HTR-8/SVneo (cell line): ENCODE measurements around the gene RPL18.
A peak's percentile ranks its signal among the peaks of the same experiment; 100 is the strongest.

Experiments used
- DNase-seq: peaks from one replicate; pipeline ENCODE4 v3.0.0; 2011; ENCODE audit warnings: low spot score, mixed read lengths; ENCODE audit not compliant: insufficient read length
- FAIRE-seq: peaks from 2 replicates; lab custom pipeline; 2011; peaks lifted over from hg19 to GRCh38; lab: Jason Lieb, UNC

RPL18 gene

DNA sequence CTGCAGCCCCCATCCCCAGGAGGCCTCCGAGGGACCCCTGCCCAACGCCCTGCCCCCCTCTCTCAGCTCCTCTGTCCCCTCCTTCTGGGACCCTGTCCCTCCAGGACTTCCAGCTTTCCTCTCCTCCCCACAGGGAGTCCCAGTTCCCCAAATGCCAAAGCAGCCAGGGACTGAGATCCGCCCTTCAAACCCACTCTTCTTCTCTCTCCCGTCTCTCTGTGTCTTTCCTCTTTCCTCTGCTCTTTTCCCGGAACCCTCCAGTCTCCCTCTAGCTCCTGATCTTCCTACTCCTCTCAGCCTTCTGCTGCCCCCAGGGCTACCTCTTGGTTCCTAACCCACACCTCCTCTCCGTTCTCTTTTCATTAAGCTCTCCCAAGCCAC lies 26.6 kb upstream of the RPL18 start:
- DNase-seq, result no peak
- no peak for FAIRE-seq

DNA sequence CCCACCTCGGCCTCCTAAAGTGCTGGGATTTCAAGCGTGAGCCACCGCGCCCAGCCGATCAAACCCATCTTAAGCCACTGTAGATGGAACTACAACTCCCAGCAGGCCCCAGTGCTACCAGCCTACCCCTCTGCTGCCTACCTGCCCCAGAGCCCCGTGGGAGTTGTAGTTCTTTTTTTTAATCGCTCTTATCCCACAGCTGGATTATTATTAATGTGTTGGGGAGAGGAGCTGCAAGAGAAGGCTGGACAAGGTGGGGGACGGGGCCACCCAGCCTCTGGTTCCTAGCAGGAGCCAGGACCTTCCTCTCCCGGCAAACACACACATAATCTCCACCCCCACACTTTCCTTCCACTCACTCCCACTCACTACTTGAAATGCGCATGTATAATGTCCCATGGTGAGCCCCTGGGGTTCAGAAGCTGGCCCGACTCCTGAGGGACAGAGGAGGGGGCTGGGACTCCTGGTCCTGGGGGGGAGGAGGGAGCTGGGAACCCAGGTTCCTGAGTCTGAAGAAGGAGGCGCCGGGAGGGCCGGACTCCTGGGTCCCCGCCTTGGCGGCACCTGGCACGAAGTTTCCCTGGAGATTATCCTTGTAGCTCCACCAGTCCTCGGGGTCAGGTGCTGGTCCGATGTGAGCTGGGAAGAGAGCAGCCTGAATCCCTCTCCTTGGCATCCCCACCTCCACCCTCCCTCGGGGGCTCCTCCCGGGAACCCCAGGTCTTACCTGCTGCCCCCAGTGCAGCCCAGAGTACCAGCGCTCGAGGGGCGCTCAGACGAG lies 26.1 kb upstream of the RPL18 start:
- no peak for DNase-seq
- FAIRE-seq, result no peak

DNA sequence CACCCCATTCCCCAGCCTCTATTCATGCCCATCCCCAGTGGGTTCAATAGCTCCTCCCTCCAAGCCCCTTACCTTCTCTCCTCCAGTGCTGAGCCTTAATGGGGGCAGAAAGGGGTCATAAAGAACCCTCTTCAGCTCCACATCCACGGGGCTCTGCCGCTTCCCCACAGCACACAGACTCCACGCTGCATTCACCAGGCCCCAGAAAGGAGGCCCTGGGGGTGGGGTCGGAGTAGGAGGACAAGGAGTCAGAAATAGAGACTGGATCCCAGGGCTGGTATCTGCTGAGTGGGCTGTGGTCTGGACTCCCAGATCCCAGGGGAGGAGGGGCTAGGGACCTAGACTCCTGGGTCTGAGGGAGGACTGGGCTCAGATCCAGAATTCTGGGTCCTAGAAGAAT lies 25.4 kb upstream of the RPL18 start:
- FAIRE-seq (no peak), DNase-seq (no peak)

DNA sequence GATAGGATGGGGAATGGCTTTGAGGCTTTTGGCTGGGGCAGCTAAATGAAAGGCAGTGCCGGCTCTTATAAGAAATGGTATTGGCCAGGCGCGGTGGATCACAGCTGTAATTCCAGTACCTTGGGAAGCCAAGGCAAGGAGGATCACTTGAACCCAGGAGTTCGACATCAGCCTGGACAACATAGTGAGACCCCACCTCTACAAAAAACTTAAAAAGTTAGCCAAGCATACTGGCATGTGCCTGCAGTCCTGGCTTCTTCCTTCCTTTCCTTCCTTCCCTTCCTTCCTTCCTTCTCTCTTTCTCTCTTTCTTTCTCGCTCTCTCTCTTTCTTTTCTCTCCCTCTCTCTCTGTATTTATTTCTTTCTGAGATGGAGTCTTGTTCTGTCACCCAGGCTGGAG lies 23.9 kb upstream of the RPL18 start:
- no peak for FAIRE-seq

DNA sequence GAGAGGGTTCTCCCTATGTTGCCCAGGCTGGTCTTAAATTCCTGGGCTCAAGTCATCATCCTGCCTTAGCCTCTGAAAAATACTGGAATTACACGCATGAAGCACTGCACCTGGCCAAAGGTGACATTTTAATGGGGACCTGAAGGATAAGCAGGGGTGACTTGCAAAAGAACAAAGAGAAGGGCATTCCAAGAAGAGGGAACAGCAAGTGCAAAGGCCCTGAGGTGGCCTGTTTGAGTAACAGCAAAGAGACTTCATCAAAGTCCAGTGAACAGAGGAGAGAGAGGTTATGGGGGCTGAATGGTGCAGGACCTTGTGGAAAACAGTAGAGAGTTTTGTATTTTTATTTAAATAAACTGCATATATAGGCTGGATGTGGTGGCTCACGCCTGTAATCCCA lies 22.9 kb upstream of the RPL18 start:
- DNase-seq, result no peak

More for the DNA sequence above, 23.9 kb upstream of the RPL18 start:
- no peak for DNase-seq

DNA sequence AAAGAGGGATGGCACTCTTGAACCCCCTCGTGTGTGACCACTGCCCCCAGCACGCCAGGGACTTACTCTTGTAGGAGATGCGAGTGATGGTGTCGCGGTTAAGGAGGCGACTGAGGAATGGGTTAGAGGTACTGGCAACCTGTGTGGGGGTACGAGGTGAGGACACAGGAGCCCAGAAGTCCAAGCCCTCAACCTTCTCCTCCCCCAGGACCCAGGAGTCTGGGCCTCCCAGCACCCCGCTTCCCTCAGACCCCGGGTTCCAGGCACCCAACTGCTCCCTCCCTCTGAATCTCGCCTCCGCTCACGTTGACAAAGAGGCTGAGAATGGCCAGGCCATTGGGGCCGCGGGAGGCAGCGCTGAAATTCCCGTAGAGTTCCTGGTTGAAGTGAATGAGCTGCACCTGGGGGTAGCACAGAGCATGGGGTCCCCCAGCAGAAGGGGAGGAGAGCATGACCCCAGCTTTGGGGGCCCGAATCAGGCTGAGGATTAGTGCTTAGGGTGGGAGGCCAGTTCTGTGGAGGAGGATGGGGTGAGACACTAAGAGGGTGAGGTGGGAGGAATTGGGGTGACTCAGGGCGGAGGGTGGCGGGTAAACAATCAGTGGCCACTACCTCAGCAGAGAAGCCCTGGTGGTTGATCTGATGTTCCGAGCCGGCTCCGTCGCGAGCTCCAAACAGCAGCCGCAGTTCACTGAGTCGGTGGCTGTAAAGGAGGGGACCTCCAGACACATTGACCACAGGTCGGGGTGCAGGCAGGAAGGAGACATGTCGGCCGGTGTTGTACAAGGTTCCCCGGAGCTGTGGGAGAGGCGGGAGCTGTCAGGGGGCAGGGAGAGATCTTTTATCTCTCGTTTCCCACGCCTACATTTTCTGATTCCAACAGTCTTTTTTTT lies 20.8 kb upstream of the RPL18 start:
- FAIRE-seq (no peak), DNase-seq (no peak)

More for the DNA sequence above, 22.9 kb upstream of the RPL18 start:
- FAIRE-seq, result no peak

DNA sequence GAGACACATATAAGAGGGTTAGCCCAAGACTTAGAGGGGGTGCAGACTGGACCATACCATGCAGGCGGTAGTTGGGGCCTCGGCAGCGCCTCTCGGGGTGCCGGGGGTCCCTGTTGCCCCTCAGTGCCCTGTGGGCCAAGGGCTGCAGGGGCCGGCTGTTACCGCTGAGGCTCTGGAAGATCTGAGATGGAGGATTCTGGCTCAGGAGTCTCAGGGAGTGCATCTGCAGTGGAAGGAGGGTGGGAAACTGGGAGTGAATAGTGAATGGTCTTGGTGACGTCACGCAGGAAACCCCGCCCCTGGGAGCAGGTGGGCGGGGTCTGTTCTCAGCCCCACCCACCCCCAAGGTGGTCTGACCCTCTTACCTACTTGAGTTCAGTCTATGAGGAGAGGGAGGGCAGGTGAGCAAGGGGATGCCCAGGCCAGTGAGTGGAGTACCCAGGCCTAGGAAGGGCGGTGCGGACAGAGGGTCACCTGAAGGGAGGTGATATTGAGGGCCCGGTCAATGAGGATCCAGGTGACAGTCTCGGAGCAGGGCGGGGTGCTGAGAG lies 19.9 kb upstream of the RPL18 start:
- DNase-seq (no peak), FAIRE-seq (no peak)

DNA sequence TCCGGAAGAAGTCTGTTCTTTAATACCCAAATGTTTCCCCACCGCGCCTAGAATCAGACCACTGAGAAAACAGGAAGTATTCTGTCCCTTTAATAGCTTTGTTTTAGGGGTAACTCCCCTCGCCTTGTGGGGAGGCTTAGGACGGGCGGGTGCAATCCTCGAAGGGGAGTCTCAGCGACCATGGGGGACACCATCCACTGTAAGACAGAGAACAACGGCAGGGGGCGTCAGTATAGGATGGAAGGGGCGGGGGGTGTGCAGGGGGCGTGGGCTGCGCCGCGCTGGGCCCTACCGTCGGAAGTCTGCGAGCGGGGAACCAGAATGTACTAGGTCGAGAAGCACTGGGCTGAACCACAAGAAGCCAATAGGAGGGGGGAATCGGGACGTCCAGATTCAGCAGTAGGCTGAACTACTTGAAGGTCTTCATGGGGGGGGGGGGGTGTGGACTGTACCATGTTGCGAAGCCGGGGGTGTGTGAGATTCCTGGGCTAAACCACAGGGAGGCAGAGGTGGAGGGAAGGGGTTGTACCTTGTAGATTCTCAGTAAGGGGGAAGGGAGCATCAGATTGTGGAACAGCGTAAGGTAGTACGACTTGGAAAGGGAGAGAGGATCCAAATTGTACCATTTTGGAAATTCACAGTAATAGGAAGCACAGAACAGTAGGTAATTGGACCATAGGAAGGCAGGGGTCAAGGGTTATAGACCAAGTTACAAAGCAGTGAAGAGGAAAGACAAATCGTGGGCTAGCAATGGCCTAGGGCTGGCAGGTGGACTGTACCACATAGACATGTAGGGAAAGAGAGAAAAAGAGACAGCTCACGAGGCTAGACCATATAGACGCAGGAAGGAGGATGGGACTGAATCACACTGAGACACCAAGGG lies 19.2 kb upstream of the RPL18 start:
- FAIRE-seq (no peak), DNase-seq (peak; percentile 88)

DNA sequence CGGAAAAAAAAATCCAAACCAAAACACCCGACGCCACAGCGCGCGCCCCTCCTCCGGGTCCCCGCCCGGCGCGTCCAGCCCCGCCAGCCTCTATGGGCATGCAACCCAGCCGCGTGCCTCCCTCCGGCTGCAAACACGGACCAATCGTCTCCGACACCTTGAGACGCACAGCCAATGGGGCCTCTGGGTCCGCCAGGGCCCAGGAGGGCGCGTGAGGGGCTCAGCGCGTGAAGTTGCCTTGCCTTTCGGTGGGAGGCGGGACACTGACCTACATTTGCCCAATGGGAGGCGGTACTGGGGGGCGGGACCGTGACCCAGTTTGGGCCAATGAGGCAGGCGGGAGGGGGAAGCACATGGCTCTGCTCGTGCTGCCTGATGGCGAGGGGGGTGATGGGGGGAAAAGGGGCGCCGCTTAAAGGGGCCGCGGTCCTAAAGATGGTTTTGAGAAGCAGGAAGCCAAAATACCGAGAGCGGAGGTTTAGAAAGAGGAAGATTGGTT lies 18.5 kb upstream of the RPL18 start:
- FAIRE-seq (peak; percentile 94), DNase-seq (peak; percentile 94)

DNA sequence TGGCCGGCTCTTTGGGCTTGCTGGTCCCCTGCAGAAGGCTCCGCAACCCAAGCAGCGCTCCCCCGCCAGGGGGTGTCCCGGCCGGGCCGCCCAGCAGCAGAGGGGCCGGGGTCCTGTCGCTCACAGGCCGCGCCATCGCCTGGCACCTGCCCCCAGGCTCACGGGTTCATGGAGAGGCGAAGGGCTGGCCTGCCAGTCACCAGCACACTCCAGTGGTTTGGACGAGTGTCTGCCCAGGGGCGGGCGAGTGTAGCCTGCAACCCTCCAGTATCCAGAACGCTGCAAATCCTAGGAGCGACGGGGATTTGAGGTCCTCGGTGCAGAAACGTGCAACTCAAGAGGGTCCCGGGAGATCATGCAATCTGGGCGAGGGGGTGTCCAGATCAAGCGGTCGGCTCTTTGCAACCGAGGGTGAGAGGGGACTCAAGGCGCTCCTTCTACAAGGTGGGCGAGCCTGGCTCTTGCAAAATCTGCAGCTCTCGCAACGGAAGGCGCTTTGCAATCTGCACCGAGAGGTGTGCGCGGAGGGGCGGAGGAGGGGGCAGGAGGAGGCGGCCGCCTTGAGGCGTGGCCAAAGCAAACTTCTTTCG lies 18.0 kb upstream of the RPL18 start, which contains the start of gene DBP:
TSS of gene DBP (minus strand) at position 521 of the 590 bp plus-strand sequence. CDS start at position 136, 385 bp downstream.
- DNase-seq (no peak), FAIRE-seq (no peak)

DNA sequence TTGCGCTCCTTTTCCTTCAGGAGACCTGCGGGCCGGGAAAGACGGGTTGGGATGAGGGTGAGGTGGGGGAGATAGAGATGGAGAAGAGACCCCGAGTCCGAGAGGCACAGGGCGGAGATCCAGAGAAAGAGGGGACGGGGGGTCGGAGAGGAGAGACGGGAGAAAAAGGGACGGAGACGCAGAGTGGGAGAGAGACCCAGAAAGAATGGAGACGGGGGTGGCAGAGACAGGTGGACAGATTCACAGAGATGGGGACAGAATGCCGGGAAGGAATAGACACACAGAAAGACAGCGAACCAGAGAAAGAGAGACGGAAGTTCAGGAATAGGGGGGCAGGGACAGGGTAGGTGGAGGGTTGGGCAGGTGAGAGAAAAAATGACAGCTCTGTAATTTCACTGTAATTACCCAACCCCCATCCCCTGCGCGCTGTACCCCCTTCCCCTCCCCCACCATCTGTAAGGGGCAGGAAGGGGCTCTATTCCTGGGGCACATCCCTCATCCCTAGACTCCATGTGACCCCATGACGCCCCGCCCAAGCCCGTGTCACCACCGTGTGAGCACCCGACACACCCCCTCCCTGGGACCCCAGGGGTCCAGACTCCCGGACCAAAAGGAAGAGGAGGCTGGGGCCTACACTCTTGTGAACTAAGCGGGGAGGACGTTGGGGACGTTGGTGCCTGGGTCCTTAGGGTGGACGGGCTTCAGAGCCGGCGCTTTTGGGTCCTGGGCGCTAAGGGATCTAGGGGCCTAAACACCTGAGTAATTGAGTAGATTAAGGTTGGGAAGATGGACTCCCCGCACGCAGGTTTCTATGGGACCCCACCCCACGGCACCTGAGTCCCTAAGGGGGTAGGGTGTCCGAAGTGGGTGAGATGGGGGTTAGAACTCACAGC lies 17.2 kb upstream of the RPL18 start:
- no peak for FAIRE-seq
- DNase-seq, result no peak

DNA sequence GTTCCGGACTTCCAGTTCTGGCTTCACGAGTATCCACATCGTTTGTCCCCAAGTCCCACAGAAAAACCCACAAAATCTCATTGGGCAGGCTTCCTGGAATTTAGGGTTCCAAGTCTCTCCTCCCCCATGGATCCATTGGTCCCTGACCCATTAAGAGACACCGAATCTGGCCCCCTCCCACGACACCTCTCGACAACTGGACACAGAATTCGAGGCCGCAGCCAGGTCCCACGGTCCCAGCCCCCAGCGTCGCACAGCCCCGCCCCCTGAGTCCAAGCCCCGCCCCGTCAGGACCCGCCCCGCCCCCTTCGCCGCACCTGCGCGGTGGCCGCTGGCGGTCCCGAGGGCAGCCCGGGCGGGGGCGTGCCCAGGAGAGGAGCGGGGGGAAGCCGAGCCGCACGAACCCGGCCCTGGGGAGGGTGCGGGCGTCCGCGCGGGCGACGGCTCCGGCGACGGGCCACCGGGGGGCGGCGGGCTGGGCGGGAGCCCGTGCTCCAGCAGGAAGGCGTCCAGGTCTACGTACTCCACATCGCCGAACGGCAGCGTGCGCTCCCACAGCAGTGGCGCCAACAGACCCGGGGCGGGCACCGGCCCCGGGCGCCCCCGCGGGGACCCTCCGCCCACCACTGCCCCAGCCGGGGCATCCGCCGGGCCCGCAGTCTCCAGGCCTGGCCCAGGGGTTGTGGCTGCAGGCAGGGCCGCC lies 16.4 kb upstream of the RPL18 start:
- FAIRE-seq (no peak), DNase-seq (peak; percentile 65)

DNA sequence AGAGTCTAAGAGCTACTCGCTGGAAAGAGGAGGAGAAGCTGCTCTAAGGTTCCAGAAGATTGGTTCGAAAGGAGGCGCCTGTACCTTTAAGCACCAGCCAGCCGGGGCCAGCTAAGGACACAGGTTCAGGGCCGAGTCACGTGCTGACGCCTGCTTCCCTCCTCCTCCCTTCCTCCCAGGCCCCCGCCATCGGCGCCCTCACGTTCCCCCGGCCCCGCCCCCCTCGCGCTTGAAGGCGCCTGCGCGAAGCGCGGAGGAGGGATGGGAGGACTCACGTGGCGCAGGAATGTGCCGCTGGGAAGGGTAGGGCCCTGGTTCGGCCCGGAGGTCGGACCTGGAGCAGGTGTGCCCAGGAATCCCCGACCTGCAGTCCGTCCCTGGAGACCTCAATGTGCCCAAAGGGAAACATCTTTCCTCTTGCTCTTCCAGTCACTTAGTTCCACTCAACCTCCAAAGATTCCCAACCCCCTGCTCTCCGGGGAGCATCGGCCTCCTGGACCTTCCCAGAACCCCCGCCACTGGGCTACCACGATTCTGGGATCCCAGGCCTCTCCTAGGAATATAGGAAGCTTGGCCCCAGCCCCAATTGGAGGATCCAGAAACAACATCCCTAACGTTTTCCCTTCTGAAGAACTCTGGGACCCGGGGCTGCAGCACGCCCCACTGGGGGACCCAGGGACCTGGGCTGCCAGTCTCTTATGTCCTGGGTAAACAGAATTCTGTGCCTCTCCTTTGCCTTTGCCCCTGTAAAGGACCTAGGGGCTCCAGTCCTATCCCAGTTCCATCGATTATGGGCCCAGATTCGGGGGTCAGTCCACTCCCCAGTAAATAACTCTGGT lies 15.7 kb upstream of the RPL18 start:
- peak; percentile 85 for DNase-seq
- peak; percentile 85 for FAIRE-seq

DNA sequence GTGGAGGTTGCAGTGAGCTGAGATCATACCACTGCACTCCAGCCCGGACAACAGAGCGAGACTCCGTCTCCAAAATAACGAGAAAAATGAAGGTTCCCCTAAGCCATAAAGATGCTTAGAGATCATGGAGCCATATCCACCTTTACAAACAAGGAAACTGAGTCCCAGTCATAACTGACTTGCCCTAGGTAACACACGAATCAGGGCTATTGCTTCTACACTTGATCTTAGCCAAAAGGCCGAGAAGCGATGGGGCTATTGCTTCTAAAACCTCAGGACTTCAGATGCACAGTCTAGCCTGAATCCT lies 15.0 kb upstream of the RPL18 start:
- FAIRE-seq (no peak), DNase-seq (no peak)

DNA sequence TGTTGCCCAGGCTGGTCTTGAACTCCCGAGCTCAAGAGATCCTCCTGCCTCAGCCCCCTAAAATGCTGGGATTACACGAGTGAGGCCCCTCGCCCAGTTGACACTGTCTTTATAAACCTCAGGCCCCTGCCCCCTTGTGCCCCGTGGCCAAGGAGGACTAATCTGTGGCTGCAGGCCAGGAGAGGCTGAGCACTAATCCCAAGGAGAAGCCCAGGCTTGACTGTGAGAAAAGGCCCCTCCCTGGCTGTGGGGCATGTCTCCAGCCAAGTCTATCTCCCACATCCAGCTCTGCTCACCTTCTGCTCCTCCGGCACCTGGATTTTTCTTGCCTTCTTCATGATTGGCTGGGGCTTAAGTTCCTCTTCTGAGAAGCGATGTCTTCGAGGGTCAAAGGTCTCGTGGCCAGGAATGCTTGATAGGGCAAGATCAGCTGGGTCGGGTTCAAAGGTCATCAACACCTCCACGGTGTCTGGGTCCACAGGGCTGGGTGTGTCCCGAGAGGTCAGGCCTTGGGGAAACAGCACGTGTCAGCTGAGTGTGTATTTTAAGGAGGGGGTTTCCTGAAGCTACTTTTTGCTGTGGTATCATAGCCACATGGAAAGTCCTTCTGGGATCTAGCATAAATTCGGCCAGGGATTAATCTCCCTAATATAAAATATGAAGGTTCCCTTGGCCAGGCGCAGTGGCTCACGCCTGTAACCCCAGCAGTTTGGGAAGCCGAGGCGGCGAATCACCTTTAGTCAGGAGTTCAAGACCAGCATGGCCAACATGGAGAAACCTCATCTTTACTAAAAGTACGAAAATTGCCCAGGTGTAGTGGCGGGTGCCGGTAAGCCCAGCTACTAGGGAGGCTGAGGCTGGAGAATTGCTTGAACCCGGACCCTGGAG lies 14.4 kb upstream of the RPL18 start:
- FAIRE-seq (no peak), DNase-seq (no peak)

DNA sequence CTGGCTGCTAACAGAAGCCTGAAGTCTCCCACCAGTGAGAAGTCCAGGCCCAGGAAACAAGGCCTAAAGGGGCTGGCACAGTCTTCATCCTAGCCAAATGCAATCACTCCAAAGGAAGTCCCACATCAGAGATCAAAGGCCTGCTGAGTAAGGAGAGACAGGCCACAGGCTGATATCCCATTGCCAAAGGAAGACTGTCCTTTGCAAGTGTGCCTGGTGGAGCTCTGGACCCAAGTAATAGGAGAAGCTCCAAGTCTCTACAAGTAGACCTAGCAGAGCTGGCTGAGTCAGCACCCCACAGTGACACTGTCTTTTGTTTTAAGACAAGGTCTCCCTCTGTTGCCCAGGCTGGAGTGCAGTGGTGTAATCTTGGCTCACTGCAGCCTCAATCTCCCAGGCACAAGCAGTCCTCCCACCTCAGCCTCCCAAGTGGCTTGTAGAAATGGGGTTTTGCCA lies 13.7 kb upstream of the RPL18 start:
- FAIRE-seq, result no peak
- DNase-seq, result no peak
